Measurements from ENCODE around the gene COX6A2. TPM values are rescaled to one million over a fixed set of nuclear protein-coding genes. Genes with fewer than 3 reads are reported as not detected.

The COX6A2 gene
- total and polyA plus RNA-seq, 2 donors (not counting 1 experiment from before 2014, with no cell fraction given) = not detected

DNA sequence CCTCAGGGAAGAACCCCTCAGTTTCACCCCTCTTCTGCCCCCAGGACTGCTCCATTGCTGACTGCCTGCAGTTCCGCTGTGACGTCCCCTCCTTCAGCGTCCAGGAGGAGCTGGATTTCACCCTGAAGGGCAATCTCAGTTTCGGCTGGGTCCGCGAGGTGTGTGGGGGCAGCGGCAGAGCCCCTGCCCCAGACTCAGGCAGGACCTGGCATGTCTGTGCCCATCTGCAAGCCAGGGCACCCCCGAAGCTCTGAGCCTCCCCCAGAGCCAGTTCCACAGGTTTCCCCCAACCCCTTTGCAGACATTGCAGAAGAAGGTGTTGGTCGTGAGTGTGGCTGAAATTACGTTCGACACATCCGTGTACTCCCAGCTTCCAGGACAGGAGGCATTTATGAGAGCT, 4.4 kb downstream of the COX6A2 start:
- Histone ChIP-seq H3K36me3 (ENCODE audit: control insufficient read depth, insufficient read depth, low read length) (no peaks in the 10 kb centered on the region), H2AFZ (ENCODE audit: low read length) (no peak overlapping the region), H3K27me3 (ENCODE audit: control insufficient read depth, insufficient read depth, low read length) (no peaks in the 10 kb centered on the region), H4K20me1 (ENCODE audit: control insufficient read depth, extremely low read depth, insufficient read depth, low read length) (no peaks in the 10 kb centered on the region), H3K79me2 (ENCODE audit: control insufficient read depth, insufficient read depth, low read length) (no peaks in the 10 kb centered on the region), H3K4me1 (ENCODE audit: control insufficient read depth, extremely low read depth, insufficient read depth, low read length) (no peaks in the 10 kb centered on the region), H3K4me2 (ENCODE audit: extremely low read depth, insufficient read depth, low read length) (no peak overlapping the region), H3K9ac (ENCODE audit: insufficient read depth, low read length) (no peak overlapping the region), H3K27ac (ENCODE audit: insufficient read depth, low read length) (no peak overlapping the region), H3K4me3 (replicated peaks in 1 of 4; ENCODE audit: control extremely low read depth in 1 of 4, insufficient read depth in 1 of 4, low read depth in 3 of 4, low read length in 4 of 4) (no peak overlapping the region), H3K9me3 (ENCODE audit: control insufficient read depth, insufficient read depth, low read depth, low read length) (no peaks in the 10 kb centered on the region)
- TF ChIP-seq, protein P1, sequence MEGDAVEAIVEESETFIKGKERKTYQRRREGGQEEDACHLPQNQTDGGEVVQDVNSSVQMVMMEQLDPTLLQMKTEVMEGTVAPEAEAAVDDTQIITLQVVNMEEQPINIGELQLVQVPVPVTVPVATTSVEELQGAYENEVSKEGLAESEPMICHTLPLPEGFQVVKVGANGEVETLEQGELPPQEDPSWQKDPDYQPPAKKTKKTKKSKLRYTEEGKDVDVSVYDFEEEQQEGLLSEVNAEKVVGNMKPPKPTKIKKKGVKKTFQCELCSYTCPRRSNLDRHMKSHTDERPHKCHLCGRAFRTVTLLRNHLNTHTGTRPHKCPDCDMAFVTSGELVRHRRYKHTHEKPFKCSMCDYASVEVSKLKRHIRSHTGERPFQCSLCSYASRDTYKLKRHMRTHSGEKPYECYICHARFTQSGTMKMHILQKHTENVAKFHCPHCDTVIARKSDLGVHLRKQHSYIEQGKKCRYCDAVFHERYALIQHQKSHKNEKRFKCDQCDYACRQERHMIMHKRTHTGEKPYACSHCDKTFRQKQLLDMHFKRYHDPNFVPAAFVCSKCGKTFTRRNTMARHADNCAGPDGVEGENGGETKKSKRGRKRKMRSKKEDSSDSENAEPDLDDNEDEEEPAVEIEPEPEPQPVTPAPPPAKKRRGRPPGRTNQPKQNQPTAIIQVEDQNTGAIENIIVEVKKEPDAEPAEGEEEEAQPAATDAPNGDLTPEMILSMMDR (conservative IDR thresholded peaks at IDR 0.05 in 1 of 2, IDR thresholded peaks at IDR 0.05 in 1 of 2; ENCODE audit: low read depth in 1 of 2, low read length in 2 of 2) = no peak
- no peak for TF ChIP-seq EZH2 (IDR thresholded peaks at IDR 0.05; ENCODE audit: low read length, missing control alignments)
- no peak for DNase-seq (ENCODE audit: low read depth in 2 of 2)

GRCh38 chr16:31423241-31423640, 4.9 kb downstream of the COX6A2 start:
- TF ChIP-seq EZH2 (IDR thresholded peaks at IDR 0.05; ENCODE audit: low read length, missing control alignments) = no peak
- TF ChIP-seq, protein P1 (conservative IDR thresholded peaks at IDR 0.05 in 1 of 2, IDR thresholded peaks at IDR 0.05 in 1 of 2; ENCODE audit: low read depth in 1 of 2, low read length in 2 of 2) = no peak
- no peaks in the 10 kb centered on the region for H3K9me3 ChIP-seq (ENCODE audit: control insufficient read depth, insufficient read depth, low read depth, low read length)
- no peaks in the 10 kb centered on the region for H4K20me1 ChIP-seq (ENCODE audit: control insufficient read depth, extremely low read depth, insufficient read depth, low read length)
- no peaks in the 10 kb centered on the region for H3K4me1 ChIP-seq (ENCODE audit: control insufficient read depth, extremely low read depth, insufficient read depth, low read length)
- H3K4me2 ChIP-seq (ENCODE audit: extremely low read depth, insufficient read depth, low read length) = no peak overlapping the region
- H3K36me3 ChIP-seq (ENCODE audit: control insufficient read depth, insufficient read depth, low read length) = no peaks in the 10 kb centered on the region
- H3K27me3 ChIP-seq (ENCODE audit: control insufficient read depth, insufficient read depth, low read length) = no peaks in the 10 kb centered on the region
- H3K4me3 ChIP-seq (replicated peaks in 1 of 4; ENCODE audit: control extremely low read depth in 1 of 4, insufficient read depth in 1 of 4, low read depth in 3 of 4, low read length in 4 of 4) = no peak overlapping the region
- no peak overlapping the region for H3K27ac ChIP-seq (ENCODE audit: insufficient read depth, low read length)
- no peak overlapping the region for H2AFZ ChIP-seq (ENCODE audit: low read length)
- no peak overlapping the region for H3K9ac ChIP-seq (ENCODE audit: insufficient read depth, low read length)
- H3K79me2 ChIP-seq (ENCODE audit: control insufficient read depth, insufficient read depth, low read length) = no peaks in the 10 kb centered on the region
- DNase-seq (ENCODE audit: low read depth in 2 of 2) = no peak

- H3K9ac ChIP-seq (ENCODE audit: insufficient read depth, low read length) = no peak overlapping the region
- H3K9me3 ChIP-seq (ENCODE audit: control insufficient read depth, insufficient read depth, low read depth, low read length) = no peaks in the 10 kb centered on the region
- H3K27ac ChIP-seq (ENCODE audit: insufficient read depth, low read length) = no peak overlapping the region
- H3K4me2 ChIP-seq (ENCODE audit: extremely low read depth, insufficient read depth, low read length) = no peak overlapping the region
- H3K79me2 ChIP-seq (ENCODE audit: control insufficient read depth, insufficient read depth, low read length) = no peaks in the 10 kb centered on the region
- no peak for DNase-seq (ENCODE audit: low read depth in 2 of 2)
- TF ChIP-seq, protein P1 (conservative IDR thresholded peaks at IDR 0.05 in 1 of 2, IDR thresholded peaks at IDR 0.05 in 1 of 2; ENCODE audit: low read depth in 1 of 2, low read length in 2 of 2) = no peak
- TF ChIP-seq EZH2 (IDR thresholded peaks at IDR 0.05; ENCODE audit: low read length, missing control alignments) = no peak
- H2AFZ ChIP-seq (ENCODE audit: low read length) = no peak overlapping the region
- no peak overlapping the region for H3K4me3 ChIP-seq (replicated peaks in 1 of 4; ENCODE audit: control extremely low read depth in 1 of 4, insufficient read depth in 1 of 4, low read depth in 3 of 4, low read length in 4 of 4)
- no peaks in the 10 kb centered on the region for H4K20me1 ChIP-seq (ENCODE audit: control insufficient read depth, extremely low read depth, insufficient read depth, low read length)
- no peaks in the 10 kb centered on the region for H3K36me3 ChIP-seq (ENCODE audit: control insufficient read depth, insufficient read depth, low read length)
- H3K4me1 ChIP-seq (ENCODE audit: control insufficient read depth, extremely low read depth, insufficient read depth, low read length) = no peaks in the 10 kb centered on the region
- no peaks in the 10 kb centered on the region for H3K27me3 ChIP-seq (ENCODE audit: control insufficient read depth, insufficient read depth, low read length)
Observed at GRCh38 chr16:31421587-31421986, 6.6 kb downstream of the COX6A2 start.

Data from fibroblast of lung (primary cell).